Muscle of back (tissue), 11 donors: ENCODE data around the gene RPH3AL. TPM values are rescaled to one million over a fixed set of nuclear protein-coding genes. Genes with fewer than 3 reads are reported as not detected.
"Not testable (repeated sequence)": the region's sequence is repeated elsewhere in the genome, so short reads cannot be mapped to it uniquely, and the experiment has no call there.

Experiments used
- DNase-seq, 3 donors: peaks; one replicate each; pipeline versions ENCODE4 v3.0.0 to v3.0.0-alpha.2; 2013
- polyA plus RNA-seq, 10 donors: library from polyadenylated mRNA; unstranded; fragments of 120-200 nt; gene quantifications; one replicate each; pipeline ENCODE4 v1.2.1, GENCODE V29; 2013; ENCODE audit not compliant: insufficient read length in 10 of 10

RPH3AL gene
- polyA plus RNA-seq, 10 donors = 3.1 to 6.9 (median 3.9) TPM

GRCh38 chr17:381516-381915 is 28.9 kb upstream of the RPH3AL start:
- no peak for DNase-seq

GRCh38 chr17:379531-380465 is 27.2 kb upstream of the RPH3AL start:
- DNase-seq = no peak

GRCh38 chr17:378068-378467 is 25.5 kb upstream of the RPH3AL start:
- no peak for DNase-seq

GRCh38 chr17:376936-377863 is 24.6 kb upstream of the RPH3AL start:
- DNase-seq = peak in 1 of 3 donors; percentile 47

- DNase-seq = no peak
Observed at GRCh38 chr17:373613-374230, 21.1 kb upstream of the RPH3AL start.

- DNase-seq = no peak
Observed at GRCh38 chr17:372157-373152, 19.8 kb upstream of the RPH3AL start.

- DNase-seq = no peak
Observed at GRCh38 chr17:371583-371982, 19.0 kb upstream of the RPH3AL start.

- not testable (repeated sequence) for DNase-seq
Observed at GRCh38 chr17:367656-368055, 15.0 kb upstream of the RPH3AL start.

GRCh38 chr17:366657-367615 is 14.3 kb upstream of the RPH3AL start:
- not testable (repeated sequence) for DNase-seq

- DNase-seq = no peak
Observed at GRCh38 chr17:364766-365165, 12.2 kb upstream of the RPH3AL start.

- DNase-seq = no peak
Observed at GRCh38 chr17:364308-364707, 11.7 kb upstream of the RPH3AL start.

GRCh38 chr17:362721-363120 is 10.1 kb upstream of the RPH3AL start:
- DNase-seq = no peak

GRCh38 chr17:360092-360750 is 7.6 kb upstream of the RPH3AL start:
- no peak for DNase-seq

- no peak for DNase-seq
Observed at GRCh38 chr17:358491-359151, 6.0 kb upstream of the RPH3AL start.

GRCh38 chr17:357644-358043 is 5.0 kb upstream of the RPH3AL start:
- no peak for DNase-seq

GRCh38 chr17:356671-357434 is 4.2 kb upstream of the RPH3AL start:
- no peak for DNase-seq
